Left ventricle myocardium inferior (tissue), 1 donor: ENCODE measurements around the gene TTC24. TPM values are rescaled to one million over a fixed set of nuclear protein-coding genes. Genes with fewer than 3 reads are reported as not detected.

ENCODE experiments used
- DNase-seq: peaks from one replicate; pipeline ENCODE4 v3.0.0-alpha.2; 2020
- H3K27ac ChIP-seq: fragments of 200-600 bp; replicated peaks from 2 replicates; pipeline ENCODE4 v1.8.0; 2021
- H3K27me3 ChIP-seq: fragments of 200-600 bp; 2 replicates; pipeline ENCODE4 v1.8.0; 2021; ENCODE audit warnings: low read depth
- H3K36me3 ChIP-seq: fragments of 200-600 bp; 2 replicates; pipeline ENCODE4 v1.8.0; 2021
- H3K4me1 ChIP-seq: fragments of 200-600 bp; 2 replicates; pipeline ENCODE4 v1.8.0; 2021
- H3K4me3 ChIP-seq: fragments of 200-600 bp; 2 replicates; pipeline ENCODE4 v1.8.0; 2021; ENCODE audit warnings: mild to moderate bottlenecking, moderate library complexity
- H3K9me3 ChIP-seq: fragments of 200-600 bp; replicated peaks from 2 replicates; pipeline ENCODE4 v1.8.0; 2021
- CTCF ChIP-seq: fragments of 200-600 bp; IDR thresholded peaks from 2 replicates; pipeline ENCODE4 v1.8.0; 2021; ENCODE audit warnings: antibody characterized with exemption, mild to moderate bottlenecking, borderline replicate concordance
- intact Hi-C: fragments of 100-400 bp; cut with micrococcal nuclease; formaldehyde crosslinking; loops from one replicate; pipeline ENCODE4 v1.11.0; 2022
- total RNA-seq: library from RNA; stranded (reverse); fragmentation: NEBNext Ultra II Directional; extraction: Animal tissue kit (Norgen Biotek cat#: 25700); gene quantifications from one replicate; pipeline ENCODE4 v1.2.1, GENCODE V29; 2021
- donor health status: DM: no; HTN: yes; CAD: no; lungs with severe emphysema.

The TTC24 gene
- total RNA-seq, 1 donor from 2014 or later: not detected

DNA sequence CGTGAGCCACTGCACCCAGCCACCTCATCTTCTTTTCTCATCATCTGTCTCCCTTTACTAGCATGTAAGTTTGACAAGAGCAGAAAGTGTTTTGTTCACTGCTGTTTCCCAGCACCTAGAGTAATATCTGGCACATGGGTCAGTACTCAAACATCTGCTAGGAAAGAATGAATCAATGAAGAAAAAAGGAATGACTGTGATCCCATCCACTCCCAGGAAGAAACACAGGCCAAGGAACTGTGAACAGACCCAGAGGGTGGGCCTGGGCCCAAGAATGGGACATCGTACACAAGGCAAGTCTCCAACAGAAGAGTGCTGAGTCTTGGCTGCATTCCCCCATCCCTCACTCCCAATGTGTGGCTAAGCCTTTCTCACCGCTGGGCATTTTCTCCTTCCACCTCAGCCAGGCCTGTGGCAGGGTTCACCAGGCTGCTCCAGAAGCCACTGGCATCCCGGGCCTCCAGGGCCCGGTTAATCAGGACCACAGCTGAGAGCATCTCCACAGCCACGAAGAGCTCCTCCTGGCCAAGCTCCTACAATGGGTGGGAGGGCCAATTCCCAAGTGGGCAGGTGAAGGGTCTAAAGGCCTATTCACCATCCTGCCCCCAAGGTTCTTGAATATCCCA lies 25.6 kb upstream of the TTC24 start:
- Histone ChIP-seq H3K27me3 (no peaks in the 10 kb centered on the region), H3K36me3 (no peaks in the 10 kb centered on the region), H3K4me1 (peaks cover 11% of the 10 kb centered on the region), H3K27ac (no peak overlapping the region), H3K4me3 (no peak overlapping the region), H3K9me3 (no peaks in the 10 kb centered on the region)
- no peak for TF ChIP-seq CTCF
- DNase-seq: no peak
- intact Hi-C loops: no loop called here

DNA sequence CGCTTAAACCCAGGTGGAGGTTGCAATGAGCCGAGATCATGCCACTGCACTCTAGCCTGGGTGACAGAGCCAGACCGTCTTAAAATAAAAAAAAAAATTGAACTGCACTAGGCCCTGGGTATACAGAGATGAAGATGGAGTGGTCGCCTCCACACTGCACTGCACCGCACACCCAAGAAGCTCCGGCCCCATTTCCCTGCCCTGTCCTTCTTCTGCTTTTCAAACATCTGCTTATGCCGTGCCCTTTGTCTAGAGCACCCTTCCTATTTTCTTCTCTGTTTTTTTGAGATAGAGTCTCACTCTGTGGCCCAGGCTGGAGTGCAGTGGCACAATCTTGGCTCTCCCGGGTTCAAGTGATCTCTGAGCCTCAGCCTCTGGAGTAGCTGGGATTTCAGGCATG lies 24.6 kb upstream of the TTC24 start:
- no peaks in the 10 kb centered on the region for H3K36me3 ChIP-seq
- no peak for TF ChIP-seq CTCF

DNA sequence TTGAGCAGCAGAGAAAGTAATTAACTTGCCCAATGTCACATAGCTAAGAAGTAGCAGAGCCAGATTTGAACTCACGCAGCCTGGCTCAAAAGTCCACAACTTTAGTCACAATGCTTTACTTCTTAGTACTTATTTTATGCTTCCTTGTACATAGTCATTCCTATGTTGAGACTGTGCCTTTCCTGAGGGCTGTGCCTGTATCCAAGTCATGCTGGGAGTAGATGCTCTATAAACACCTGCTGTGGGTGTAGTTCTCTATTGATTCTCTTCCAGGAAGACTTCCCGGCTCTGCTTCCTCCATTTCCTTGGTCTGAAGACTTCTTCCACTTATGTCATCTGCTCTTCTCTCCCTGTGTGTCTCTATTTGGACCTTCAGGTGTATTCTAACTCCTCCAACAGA lies 23.8 kb upstream of the TTC24 start:
- DNase-seq: no peak
- Histone ChIP-seq H3K4me1 (peaks cover under 1% of the 10 kb centered on the region), H3K9me3 (no peaks in the 10 kb centered on the region), H3K4me3 (no peak overlapping the region), H3K27me3 (no peaks in the 10 kb centered on the region), H3K27ac (no peak overlapping the region), H3K36me3 (no peaks in the 10 kb centered on the region)
- TF ChIP-seq CTCF: no peak
- intact Hi-C loops: no loop called here

More for the DNA sequence above, 24.6 kb upstream of the TTC24 start:
- intact Hi-C loops: no loop called here
- no peak overlapping the region for H3K4me3 ChIP-seq
- peaks cover 6% of the 10 kb centered on the region for H3K4me1 ChIP-seq
- no peaks in the 10 kb centered on the region for H3K27me3 ChIP-seq
- H3K27ac ChIP-seq: no peak overlapping the region
- H3K9me3 ChIP-seq: no peaks in the 10 kb centered on the region
- no peak for DNase-seq

- no peak for DNase-seq
- H3K27ac ChIP-seq: no peak overlapping the region
- H3K27me3 ChIP-seq: no peaks in the 10 kb centered on the region
- H3K4me3 ChIP-seq: no peak overlapping the region
- TF ChIP-seq CTCF: no peak
- intact Hi-C loops: no loop called here
- no peaks in the 10 kb centered on the region for H3K36me3 ChIP-seq
- no peaks in the 10 kb centered on the region for H3K9me3 ChIP-seq
- no peaks in the 10 kb centered on the region for H3K4me1 ChIP-seq
Observed at GRCh38 chr1:156556354-156556753, 23.2 kb upstream of the TTC24 start.

- DNase-seq: no peak
- Histone ChIP-seq H3K4me1 (no peaks in the 10 kb centered on the region), H3K36me3 (no peaks in the 10 kb centered on the region), H3K9me3 (no peaks in the 10 kb centered on the region), H3K27ac (no peak overlapping the region), H3K27me3 (no peaks in the 10 kb centered on the region), H3K4me3 (no peak overlapping the region)
- no peak for TF ChIP-seq CTCF
- intact Hi-C loops: no loop called here
Observed at GRCh38 chr1:156559086-156559796, 20.3 kb upstream of the TTC24 start.
